SK-N-SH treated with all-trans-retinoic acid at 6 μM for 48 hours (cell line): ENCODE data around the gene AATF.

Experiments
- ARNTL ChIP-seq: fragments of 450-650 bp; formaldehyde crosslinking; IDR thresholded peaks from 2 replicates; pipeline ENCODE4 v1.5.0; 2020; ENCODE audit warnings: low read depth, mild to moderate bottlenecking, moderate library complexity, borderline replicate concordance
- CSDC2 ChIP-seq: fragments of 250-450 bp; sonication (Bioruptor Pico); IDR thresholded peaks from 2 replicates; pipeline ENCODE4 v1.5.0; 2020; ENCODE audit warnings: mild to moderate bottlenecking, moderate library complexity
- PATZ1 ChIP-seq: fragments of 250-450 bp; sonication (Bioruptor Pico); IDR thresholded peaks from 2 replicates; pipeline ENCODE4 v1.8.0; 2020; ENCODE audit warnings: mild to moderate bottlenecking, moderate library complexity, borderline replicate concordance
- RARB ChIP-seq: fragments of 250-450 bp; sonication (Bioruptor Pico); IDR thresholded peaks from 2 replicates; pipeline ENCODE4 v1.8.0; 2021; ENCODE audit warnings: mild to moderate bottlenecking, moderate library complexity
- SNAI2 ChIP-seq: fragments of 250-450 bp; sonication (Bioruptor Pico); IDR thresholded peaks from 2 replicates; pipeline ENCODE4 v1.5.0; 2020; ENCODE audit warnings: mild to moderate bottlenecking, moderate library complexity
- ZC3H10 ChIP-seq: fragments of 250-450 bp; sonication (Bioruptor Pico); IDR thresholded peaks from 2 replicates; pipeline ENCODE4 v1.5.1; 2021; ENCODE audit warnings: mild to moderate bottlenecking, moderate library complexity
- TF ChIP-seq, protein P1 (sequence below): fragments of 250-450 bp; sonication (Bioruptor Pico); IDR thresholded peaks from 2 replicates; pipeline ENCODE4 v1.5.1; 2020; ENCODE audit warnings: low read depth, mild to moderate bottlenecking, moderate library complexity

- no peak for TF ChIP-seq ARNTL
- no peak for TF ChIP-seq RARB (CRISPR knock-in tag)
- TF ChIP-seq PATZ1 (CRISPR knock-in tag), result no peak
- TF ChIP-seq, protein P1, sequence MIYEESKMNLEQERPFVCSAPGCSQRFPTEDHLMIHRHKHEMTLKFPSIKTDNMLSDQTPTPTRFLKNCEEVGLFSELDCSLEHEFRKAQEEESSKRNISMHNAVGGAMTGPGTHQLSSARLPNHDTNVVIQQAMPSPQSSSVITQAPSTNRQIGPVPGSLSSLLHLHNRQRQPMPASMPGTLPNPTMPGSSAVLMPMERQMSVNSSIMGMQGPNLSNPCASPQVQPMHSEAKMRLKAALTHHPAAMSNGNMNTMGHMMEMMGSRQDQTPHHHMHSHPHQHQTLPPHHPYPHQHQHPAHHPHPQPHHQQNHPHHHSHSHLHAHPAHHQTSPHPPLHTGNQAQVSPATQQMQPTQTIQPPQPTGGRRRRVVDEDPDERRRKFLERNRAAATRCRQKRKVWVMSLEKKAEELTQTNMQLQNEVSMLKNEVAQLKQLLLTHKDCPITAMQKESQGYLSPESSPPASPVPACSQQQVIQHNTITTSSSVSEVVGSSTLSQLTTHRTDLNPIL (CRISPR knock-in tag), result no peak
- TF ChIP-seq SNAI2 (CRISPR knock-in tag), result no peak
- TF ChIP-seq ZC3H10 (CRISPR knock-in tag), result no peak
- no peak for TF ChIP-seq CSDC2
Measured at GRCh38 chr17:37050920-37051319, 102.2 kb downstream of the AATF start.
